HG02623 (cell line): ENCODE results near the gene FKBP10.

Experiments
- ATAC-seq: cut with Tn5 transposase; IDR thresholded peaks from one replicate; pipeline ENCODE4 v1.9.1; 2021; ENCODE audit warnings: moderate library complexity; ENCODE audit not compliant: unreplicated experiment

Gene FKBP10

DNA sequence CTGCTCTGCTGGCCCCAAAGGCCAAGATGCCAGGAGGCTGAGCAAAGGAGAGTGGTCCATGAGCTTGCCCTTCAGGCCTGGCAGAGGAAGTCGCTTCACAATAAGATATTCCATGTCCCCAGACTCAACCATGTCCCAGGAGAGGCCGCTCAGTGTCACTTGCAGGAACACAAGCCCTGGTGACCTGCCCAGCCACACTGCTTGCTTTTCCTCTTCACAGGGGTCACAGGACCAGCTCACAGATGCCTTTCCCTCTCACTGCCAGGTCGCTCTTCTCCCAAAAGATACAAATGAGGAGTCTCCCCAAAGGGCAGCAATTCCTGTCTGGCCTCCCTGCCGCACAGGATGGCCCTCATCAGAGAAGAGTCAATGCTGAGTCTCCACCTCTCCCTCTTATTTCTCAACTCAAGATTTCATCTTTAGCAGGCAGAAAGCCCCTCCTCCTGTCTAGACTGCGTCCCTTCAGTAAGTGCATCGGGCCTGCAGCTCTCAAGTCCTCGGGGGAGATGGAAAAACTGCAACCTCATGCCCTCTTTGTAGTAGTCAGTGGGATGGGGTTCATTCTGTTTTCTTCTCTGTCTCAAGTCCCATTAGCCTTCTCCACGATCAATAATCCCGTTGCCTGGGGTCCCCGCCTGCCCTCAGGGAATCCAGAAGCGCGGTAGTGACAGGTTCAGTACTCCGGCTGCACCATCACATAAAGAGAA lies 31.2 kb upstream of the FKBP10 start:
- no peak for ATAC-seq

DNA sequence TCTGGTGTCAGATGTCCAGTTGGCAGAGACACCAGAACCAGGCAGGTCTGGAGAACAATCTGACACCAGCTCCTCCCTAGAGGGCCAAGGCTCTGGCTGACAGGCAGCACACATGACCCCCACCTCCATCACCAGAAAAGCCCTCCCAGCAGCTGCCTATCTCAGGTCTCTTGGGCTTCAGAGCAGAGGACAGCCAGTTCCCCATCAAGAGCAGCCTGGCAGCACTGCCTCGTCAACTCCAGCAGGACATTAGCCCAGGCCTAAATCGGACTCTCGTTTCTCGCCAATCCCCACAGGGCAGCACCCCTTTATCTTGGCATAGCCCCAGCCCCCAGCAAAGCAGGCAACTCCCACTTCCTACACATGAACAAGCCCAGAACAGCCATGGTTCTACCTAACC lies 30.7 kb upstream of the FKBP10 start:
- ATAC-seq, result no peak

DNA sequence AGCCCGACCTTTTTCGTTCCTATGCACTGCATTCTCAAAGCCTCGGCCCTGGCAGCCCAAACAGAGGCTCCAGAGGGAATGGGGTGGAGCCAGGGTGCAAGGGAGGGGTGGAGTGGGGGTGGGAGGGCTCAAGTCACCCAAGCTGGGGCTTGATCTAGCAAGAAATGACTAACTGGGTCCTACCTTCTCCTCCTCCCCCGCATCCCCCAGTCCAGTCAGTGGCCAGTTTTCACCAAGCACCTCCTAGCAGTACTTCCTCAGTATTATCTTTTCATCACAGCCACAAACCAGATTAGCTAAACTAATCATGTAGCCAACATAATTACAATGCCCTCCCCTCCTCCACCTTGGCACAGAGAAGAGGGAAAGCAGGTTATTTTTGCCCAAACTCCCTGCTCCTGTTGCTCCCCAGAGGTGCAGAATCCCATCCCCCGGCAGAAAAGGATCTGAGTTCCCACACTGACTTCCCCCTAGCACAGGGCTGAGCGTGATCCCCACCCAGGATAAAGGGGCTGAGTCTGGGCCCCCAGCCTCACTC lies 28.5 kb upstream of the FKBP10 start:
- no peak for ATAC-seq

DNA sequence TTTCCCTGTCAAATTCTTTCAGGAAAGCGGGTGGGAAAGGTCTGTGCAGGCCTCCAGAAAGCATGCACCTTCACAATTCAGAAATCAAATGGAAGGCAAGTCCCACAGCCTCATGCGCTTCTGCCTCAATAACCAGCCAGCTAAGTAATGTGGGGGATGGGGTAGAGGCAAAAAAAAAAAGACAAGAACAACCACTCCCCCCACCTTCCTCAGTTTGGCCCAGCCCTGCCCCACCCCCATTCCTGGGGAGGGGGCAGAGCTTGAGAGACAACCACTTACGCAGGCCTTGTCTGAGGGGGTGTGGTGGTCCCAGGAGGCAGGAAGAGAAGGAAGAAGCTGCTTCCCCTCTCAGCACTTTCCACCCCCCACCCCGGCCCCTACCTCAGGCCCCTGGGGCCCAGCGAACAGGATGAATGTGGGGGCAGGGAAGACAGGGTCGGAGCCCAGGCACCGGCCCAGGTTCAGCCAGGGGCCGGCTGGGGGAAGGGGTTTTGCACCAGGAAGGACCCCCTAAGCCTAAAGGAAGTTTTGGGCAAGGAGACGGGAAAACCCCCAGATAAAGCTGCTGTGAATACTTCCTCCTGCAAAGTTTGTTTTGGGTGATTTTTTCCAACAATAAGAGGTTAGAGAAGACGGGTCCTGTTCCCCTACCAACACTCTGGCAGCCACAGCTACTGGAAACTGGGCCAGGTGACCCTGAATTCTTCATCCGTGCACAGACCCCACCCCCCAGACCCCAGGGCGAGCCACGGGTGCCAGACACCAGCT lies 27.5 kb upstream of the FKBP10 start:
- no peak for ATAC-seq

DNA sequence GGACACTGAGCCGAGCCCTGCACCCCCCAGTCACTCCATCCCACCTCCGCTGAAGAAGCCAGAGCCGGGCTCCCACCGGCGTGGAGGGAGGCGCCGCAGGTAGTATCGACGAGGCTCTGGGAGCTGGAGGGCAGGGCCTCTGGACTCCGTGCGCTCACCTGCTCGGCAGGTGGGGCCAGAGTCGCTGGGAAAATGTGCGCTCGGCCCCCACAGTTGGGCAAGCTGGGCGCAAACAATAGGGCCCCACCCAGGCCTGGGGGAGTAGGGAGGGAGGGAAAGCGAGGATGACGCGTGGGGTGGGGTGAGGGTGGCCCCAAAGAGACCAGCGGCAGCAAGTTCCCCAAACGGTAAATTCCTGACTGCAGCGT lies 27.0 kb upstream of the FKBP10 start:
- no peak for ATAC-seq

DNA sequence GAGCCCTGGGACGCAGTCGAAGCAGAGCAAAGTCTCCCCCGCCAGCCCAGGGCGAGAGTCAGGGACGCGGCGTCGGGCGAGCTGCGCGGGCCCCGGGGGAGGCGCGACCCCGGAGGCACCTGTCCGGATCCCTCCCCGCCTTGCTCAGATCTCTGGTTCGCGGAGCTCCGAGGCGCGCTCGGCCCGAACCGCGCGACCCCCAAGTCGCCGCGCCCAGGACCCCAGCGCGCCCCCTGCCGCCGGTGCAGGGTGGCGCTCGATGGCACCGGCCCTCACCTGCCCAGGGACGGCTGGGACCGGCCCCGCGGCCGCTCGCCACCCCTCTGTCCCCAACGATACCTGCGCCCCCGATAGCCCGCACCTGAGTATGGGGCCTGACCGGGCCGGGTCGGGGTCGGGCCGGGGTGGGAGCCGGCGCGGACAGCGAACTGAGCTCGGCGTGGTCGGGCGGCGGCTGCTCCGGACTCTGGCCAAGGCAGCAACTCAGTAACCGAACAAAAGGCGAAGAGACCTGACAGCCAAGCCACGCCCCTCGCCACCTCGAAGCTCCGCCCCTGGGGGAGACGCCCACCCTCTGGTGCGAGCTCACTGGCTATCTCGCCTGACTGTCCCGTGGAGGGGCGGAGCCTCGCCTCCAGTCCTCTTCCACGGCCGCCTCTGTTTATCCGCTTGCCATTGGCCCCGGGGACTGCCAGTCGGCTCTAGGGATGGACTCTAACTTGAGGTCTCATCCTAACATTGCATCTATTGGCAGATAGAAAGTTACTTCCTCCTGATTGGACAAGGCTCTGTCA lies 26.4 kb upstream of the FKBP10 start, which contains the start of gene JUP:
Gene JUP (minus strand): TSS at position 485 of the 794 bp plus-strand sequence. CDS start 14,857 bp downstream, outside the sequence.
- peak; percentile 57 for ATAC-seq

DNA sequence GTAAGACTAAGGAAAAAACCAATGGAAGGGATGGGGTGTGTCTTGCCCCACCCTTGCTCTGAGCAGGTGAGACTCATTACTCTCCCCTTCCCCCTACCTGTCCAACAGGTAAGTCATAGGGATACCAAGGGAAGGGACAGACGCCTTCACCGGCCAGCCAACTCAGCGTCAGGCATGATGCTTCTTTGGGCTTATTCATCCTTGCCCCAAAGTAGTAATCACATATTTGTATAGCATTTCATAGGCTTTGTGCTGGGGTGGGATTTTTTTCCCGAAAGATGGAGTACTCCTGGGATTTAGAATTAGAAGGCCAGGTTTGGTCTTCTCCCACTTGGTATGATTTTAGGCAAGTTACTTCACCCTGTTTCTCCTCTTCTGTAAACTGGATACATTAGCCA lies 25.8 kb upstream of the FKBP10 start:
- no peak for ATAC-seq

DNA sequence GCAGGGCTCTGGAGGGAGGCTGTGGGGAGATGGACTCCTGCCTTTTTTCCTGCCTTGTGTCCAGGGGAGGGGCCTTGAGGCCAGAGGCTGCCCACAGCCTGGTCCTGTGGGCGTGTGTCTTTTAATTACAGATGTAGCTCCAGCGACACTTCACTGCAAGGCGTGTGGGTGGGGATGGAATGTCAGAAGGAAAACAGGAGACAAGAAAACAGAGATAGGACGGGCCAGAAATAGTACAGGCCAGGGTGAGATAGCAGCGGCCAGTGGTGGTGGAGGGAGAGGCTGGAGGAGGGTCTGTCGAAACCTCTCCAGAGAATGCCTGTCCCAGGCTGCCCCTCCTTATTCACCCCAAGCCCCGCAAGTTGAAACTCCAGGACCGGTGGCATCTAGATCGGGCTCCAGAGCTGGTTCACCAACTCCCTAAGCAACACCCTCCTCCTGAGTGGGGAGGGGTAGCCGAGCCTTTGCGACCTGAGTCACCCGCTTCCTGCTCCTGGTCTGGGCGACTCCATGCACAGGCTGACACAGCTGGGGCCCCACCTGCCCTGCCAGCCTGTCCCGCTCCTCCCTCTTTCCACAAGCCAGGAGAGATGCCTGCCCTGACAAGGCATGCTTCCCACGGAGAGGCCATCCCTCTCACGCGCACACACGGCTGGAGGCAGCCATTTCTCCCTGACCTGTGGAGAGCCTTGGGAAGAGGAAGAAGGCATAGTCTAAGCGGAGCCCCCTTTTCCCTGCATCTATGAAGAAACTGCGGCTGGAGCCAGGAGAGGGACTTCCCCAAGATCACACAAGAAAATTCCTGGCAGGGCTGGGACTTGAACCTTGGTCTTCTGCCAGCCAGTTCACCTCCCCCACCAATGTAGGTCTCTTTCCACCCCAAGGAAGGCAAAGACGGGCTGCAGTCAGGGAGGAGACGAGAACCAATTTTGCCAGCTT lies 19.7 kb upstream of the FKBP10 start:
- no peak for ATAC-seq

DNA sequence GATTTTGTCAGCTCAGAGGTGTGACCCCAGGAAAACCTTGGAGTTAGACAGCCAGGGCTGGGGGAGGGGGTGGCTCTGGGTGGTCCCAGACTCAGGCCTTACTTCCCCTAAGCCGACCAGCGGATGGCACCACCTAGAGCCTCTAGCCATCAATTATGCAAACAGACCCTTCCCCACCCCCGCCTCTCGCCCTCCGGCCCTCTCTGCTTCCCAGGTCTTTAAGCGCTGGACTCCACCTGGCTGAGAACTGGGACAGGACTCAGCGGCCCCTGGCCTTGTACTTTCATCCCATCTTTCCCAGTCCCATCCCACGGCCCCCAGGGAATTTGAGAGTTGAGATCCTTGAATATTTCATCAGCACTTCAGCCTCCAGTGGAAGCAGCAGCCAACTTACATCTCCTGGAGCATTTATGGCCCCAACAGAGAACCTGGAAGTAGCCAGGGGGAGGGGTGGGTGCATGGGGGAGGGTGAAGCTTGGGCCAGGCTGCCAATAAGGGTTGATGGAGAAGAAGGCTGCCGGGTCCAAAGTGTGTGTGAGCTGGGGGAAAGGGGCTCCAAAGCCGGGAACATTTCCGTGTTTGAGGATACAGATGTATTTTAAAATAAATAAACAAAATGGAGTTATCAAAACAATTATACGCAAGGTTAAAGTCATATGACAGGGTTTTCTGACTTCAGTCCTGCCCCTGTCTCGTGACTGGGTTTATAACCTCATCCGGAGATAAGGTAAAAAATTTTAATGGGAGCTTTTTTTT lies 18.8 kb upstream of the FKBP10 start:
- ATAC-seq, result no peak

DNA sequence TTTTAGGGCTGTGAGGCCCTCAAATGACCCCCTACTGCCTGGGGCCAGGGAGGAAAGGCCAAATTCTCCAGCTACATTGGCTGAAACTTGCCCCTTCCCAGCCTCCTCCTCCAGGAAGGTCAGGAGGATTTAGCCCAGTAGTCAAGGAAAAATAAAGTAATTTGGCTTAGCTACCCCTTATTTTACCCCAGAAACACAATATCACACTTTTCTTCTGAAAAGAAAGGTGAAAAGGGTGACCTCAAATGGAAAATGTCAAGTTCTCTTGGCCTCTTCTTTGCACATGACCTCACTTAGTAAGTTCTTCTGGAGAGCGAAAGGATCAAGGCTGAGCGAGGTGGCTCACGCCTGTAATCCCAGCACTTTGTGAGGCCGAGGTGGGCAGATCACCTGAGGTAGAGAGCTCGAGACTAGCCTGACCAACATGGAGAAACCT lies 18.2 kb upstream of the FKBP10 start:
- ATAC-seq, result no peak

DNA sequence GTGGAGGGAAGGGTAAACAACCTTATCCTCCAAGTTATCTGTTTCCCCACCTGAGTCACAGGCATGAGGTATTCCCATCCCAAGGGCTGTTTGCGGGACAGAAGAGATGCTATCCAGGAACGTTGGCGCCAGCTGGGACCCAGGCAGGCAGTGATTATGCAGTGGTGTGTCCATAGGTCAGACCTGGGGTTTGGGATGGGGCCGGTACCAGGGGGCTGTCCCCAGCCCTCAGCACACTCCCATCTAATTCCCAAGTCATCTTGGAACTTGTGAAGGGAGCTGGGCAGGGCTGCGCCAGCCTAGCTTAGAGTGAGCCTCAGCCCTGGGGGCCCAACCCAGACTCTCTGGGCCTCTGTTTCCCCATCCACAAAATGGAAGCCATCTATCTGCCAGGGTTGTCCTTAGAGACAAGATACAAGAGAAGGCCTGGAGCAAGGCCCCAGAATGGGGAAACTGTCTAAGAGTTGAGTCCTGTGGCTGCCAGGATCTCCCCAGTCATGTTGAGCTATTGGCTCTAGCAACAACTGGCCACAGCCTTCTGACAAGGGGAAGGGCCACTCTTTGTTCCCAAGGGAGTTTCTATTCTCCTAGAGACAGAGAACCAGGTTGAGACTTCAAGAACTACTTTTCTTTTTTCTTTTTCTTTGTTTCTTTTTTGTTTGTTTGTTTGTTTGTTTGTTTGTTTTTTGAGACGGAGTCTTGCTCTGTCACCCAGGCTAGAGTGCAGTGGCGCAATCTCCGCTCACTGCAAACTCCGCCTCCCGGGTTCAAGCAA lies 16.5 kb upstream of the FKBP10 start:
- no peak for ATAC-seq

DNA sequence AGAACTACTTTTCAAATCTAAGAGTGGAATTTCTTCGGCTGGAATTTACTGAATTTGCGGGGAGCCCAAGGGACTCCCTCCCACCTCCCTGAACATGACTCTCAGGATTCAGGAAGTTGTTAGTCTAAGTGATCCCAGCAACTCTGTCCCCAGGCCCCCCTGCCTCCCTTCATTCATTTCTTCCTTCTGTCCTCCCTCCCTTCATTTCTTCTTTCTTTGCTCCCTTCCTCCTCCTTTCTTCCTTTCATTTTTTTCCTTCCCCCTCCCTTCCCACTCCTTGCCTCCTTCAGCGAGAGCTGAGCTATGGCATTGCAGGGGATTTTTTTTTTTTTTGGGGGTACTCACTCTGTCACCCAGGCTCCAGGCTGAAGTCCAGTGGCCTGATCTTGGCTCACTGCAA lies 15.4 kb upstream of the FKBP10 start:
- no peak for ATAC-seq

DNA sequence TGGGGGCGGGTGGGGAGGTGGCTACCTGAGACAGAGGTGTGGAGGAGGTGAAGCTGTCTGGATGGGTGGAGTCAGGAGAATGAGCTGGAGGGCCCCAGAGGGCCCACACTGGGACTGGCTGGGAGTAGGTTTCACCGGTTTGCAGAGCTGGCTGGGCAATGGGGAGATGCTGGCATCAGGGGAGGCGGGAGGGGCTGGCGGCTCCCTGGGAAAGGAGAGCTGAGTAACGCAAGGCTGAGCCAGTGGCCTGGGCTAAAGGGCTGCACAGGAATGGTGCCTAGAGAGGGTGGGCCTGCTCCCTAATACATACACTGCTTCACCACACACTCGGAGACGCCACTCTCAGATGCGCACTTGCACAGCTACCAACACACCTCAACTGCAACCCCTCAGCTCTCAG lies 13.4 kb upstream of the FKBP10 start:
- no peak for ATAC-seq

DNA sequence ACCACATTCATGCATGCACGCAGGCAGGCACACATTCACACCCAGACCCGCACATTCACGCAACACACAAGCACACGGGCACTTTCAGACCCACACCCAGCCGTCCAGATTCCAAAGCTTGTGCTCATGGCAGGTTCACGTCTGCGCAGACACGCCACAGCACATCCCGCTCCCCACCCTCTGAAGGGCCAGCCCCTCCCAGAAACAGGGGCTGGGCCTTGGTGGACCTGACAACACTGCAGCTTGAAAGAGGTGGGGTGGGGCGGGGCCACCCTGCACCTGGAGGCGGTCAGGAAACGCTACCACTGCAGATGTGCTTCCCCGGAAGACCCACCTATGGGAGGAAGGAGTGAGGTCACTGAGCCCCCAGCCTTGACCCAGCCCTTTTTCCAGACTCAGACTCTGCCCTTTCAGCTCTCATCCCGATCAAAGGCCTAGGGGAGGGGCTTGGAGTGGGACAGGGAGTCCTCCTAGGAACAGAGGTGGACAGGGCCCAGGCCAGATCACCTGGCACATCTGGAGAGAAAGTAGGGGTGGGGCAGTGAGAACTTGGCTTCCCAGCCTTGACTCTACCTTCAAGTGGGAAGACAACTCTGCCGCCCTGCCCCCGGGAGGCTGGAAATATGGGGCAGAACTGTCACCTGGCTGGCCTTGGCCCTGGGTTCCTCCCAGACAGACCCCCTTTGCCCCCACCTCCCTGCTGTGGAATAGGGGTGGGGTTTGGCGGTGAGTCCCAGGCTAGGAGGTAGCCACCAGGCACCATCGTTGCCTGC lies 12.0 kb upstream of the FKBP10 start:
- no peak for ATAC-seq

DNA sequence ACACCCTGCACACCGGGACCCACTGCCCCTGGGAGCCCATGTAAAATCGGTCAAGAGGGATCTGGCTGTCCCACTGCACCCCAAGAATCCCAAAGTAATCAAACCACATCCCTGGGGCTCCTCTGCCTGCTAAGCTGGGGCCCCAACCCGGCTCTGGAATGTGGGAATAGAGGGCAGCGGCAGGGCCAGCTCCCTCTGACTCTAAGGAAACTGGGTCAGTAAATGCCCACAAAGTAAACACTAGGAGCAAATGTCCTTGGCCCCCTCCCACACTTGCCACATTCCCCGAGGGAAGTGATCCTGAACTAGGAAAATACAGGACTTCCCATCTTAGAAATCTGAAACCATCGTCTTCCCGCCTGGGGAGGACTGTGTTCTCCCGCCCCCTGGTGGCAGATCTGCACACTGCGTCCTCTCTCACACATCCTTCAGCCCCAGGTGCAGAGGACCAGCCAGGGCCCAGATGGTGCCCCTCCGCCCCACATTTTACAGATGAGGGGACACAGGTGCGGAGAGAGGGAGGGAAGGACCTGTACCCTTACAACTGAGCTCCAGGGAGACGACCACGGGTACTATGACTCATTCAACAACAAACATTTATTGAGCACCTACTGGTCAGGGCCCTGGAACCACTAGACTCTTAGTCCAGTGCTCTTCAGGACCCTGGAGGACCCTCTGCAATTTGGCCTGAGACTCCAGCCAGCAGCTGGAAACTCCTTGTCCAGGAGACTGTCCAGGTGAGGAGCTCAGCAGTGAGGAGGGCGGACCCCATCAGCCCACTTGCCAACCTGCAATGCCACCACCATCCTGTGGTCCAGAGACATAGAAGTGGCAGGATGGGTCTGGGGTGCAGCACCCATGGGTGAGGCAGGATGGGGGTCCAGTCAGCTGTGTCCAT lies 11.2 kb upstream of the FKBP10 start:
- ATAC-seq, result no peak

DNA sequence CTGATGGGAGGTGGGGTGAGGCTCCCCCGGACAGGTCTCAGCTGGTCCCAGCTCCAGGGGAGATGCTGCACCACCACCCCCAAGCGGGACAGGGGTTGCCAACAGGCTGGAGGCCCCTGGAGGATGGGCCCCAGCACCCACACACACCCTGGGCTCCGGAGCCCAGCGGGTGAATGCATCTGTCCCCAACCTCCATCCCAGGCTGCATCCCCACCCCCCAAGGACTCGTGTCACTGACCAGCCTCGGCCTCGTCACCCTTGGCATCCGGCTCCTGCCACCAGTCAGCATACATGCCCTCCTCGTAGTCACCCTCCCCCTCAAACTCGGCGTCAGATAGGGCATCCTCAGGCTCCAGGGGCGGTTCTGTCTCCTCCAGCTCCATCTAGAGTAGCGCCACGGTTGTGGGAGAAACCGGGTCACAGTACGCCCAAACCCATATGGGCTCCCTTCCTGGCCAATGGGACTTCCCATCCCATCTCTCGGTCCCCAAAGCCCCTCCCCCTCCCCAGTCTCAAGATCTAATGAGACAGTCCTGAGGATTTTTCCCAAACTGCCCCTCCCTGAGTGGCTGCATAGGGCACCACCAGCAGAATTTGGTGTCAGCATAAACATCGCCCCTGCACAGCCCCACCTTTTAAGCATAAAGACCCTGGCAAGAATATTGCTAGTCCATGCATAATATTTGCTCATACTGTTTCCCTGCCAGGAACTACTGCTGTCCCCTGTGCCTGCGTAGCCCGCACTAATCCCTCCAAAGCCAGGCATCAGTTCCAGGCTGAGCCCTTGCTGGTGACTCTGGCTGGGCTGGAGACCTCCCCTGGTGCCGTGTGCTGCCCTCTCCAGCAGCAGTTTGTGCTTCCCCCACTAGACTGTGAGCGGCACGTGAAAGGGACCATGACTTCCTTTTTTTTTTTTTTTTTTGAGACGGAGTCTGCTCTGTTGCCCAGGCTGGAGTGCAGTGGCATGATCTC lies 9.5 kb upstream of the FKBP10 start:
- no peak for ATAC-seq
